ENCODE measurements around the gene ARHGAP24.
"Not testable (repeated sequence)": the region's sequence is repeated elsewhere in the genome, so short reads cannot be mapped to it uniquely, and the experiment has no call there.

ARHGAP24 gene

GRCh38 chr4:85968945-85969819 lies 494.2 kb downstream of the ARHGAP24 start:
- peak; percentile 18 for DNase-seq

- no peak for DNase-seq
These were observed 495.6 kb downstream of the ARHGAP24 start for GRCh38 chr4:85970535-85970934.

GRCh38 chr4:85979276-85979675 lies 504.3 kb downstream of the ARHGAP24 start:
- DNase-seq: no peak

- no peak for DNase-seq
These were observed 511.3 kb downstream of the ARHGAP24 start for GRCh38 chr4:85986266-85986665.

- no peak for DNase-seq
These were observed 518.7 kb downstream of the ARHGAP24 start for GRCh38 chr4:85993641-85994040.

- DNase-seq: no peak
These were observed 519.6 kb downstream of the ARHGAP24 start for GRCh38 chr4:85994576-85994975.

GRCh38 chr4:85995361-85995760 lies 520.4 kb downstream of the ARHGAP24 start:
- DNase-seq: no peak

- no peak for DNase-seq
These were observed 526.6 kb downstream of the ARHGAP24 start for GRCh38 chr4:86001591-86001990.

- DNase-seq: no peak
These were observed 529.1 kb downstream of the ARHGAP24 start for GRCh38 chr4:86004030-86004429.

GRCh38 chr4:86006057-86006456 lies 531.1 kb downstream of the ARHGAP24 start:
- DNase-seq: no peak

GRCh38 chr4:86007042-86007441 lies 532.1 kb downstream of the ARHGAP24 start:
- DNase-seq: no peak

GRCh38 chr4:86011117-86011516 lies 536.2 kb downstream of the ARHGAP24 start:
- no peak for DNase-seq

GRCh38 chr4:86013621-86014020 lies 538.7 kb downstream of the ARHGAP24 start:
- DNase-seq: no peak

- DNase-seq: no peak
These were observed 539.6 kb downstream of the ARHGAP24 start for GRCh38 chr4:86014599-86014998.

GRCh38 chr4:86015412-86016350 lies 540.7 kb downstream of the ARHGAP24 start:
- no peak for DNase-seq

GRCh38 chr4:86019362-86019761 lies 544.4 kb downstream of the ARHGAP24 start:
- no peak for DNase-seq

- no peak for DNase-seq
These were observed 545.0 kb downstream of the ARHGAP24 start for GRCh38 chr4:86019906-86020305.

GRCh38 chr4:86021671-86022070 lies 546.7 kb downstream of the ARHGAP24 start:
- not testable (repeated sequence) for DNase-seq

GRCh38 chr4:86026720-86027119 lies 551.8 kb downstream of the ARHGAP24 start:
- no peak for DNase-seq

- no peak for DNase-seq
These were observed 557.0 kb downstream of the ARHGAP24 start for GRCh38 chr4:86031927-86032326.

- no peak for DNase-seq
These were observed 557.6 kb downstream of the ARHGAP24 start for GRCh38 chr4:86032476-86033022.

- DNase-seq: no peak
These were observed 558.2 kb downstream of the ARHGAP24 start for GRCh38 chr4:86033171-86033570.

GRCh38 chr4:86034616-86035015 lies 559.7 kb downstream of the ARHGAP24 start:
- no peak for DNase-seq
